GM19438 (cell line): ENCODE data around the gene GLOD4.
"Not testable (repeated sequence)": the region's sequence is repeated elsewhere in the genome, so short reads cannot be mapped to it uniquely, and the experiment has no call there.

Source experiments
- ATAC-seq: cut with Tn5 transposase; IDR thresholded peaks from one replicate; pipeline ENCODE4 v1.9.1; 2021; ENCODE audit warnings: low read depth; ENCODE audit not compliant: unreplicated experiment

Gene GLOD4

DNA sequence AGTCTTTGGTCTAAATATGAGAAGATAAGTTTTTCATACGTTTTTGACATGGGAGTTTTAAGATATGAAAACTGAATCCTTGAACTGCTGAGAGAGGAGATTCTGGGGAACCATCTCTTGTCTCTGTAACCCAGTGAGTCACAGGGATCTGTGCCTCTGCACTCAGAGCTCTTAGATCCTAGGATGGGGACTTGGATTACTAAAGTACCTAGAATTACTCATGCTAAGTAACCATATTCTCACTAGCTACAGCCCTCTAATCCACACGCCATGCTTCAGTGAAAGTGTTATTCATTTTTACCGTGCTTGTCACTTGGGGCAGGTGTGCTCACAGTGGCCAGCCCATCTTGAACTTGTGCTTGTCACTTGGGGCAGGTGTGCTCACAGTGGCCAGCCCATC, 2.1 kb upstream of the GLOD4 start:
- ATAC-seq: no peak

DNA sequence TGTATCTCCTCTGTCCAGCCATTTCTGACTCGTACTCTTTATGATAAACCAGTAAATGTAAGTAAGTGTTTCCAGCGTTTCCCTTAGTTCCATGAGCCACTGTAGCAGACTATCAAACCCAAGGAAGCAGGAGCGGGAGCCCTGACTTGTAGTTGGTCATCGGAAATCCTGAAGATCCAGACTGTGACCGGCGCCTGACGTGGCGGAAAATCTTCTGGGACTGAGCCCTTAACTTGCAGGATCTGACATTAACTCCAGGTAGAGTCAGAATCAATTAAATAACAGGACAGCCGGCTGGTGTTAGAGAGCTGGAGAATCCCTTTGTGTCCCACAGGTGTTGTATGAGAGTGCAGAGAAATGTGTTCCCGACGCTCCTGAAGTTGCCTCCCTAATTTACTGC, 4.0 kb downstream of the GLOD4 start:
- no peak for ATAC-seq

DNA sequence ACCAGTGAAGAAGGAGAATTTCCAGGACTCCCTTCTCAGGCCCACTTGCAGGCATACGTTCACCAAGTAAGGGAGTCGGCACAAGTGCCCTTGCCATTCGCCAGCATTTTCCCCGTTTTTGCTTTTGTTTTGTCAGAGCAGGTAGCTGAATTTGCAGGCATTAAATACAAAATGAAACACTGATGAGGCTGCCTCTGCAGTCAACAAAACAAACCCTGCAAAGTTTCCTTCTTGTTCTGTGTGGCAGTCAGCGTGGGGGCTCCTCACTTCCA, 7.8 kb downstream of the GLOD4 start:
- ATAC-seq: no peak

DNA sequence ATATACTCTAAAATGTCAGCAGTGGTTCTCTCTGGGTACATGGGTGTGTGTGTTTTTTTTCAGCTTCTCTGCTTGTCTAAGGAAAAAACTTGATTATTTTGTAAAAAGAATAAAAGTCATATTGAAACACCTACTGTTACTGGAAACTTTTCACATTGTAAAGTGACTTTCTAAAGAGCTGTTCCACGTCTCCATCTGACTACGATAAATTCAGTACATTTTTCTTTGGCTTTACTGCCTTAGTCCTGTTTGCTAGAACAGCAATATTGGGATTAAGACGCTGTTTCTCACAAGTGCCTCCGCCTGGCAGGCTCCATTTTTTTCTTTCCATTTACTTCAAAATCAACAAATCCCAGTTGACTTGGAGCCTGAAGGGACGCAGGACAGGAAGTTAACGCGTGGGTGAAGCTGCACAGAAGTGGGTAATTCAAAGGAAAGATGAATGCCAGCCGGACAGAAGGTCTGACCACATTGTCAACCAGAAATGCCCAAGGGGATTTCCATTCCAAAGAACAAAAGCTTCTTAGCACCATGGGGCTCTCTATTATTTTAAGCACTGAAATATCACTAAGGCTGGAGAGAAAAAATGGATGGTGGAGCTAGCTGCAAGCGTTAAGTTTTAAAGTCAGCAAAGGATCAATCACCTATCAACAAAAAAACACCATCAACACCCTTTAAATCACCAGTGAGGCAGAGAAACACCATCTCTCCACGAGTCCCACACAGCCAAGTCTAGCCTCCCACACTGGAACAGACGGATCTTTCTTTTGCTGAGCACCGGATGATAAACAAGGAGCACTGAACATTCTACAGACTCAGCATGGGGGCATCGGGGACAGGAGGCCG, 8.4 kb downstream of the GLOD4 start:
- ATAC-seq: no peak

DNA sequence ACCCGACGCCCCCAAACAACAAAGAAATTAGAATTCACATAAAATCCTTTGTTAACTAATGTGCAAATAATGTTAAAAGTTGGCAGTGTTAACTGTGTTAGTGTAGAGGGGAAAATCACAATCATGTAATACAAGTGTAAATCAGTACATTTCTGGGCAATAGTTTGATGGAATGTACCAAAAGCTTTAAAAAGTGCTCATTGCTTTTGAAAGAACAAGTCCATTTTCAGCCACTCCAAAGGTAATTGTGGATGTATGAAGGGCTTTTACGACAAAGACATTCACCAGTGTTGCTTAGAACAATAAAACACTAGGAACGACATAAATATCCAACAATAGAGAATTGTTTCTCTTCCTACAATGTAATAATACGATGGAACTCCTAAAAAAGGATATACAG, 9.1 kb downstream of the GLOD4 start:
- ATAC-seq: no peak

DNA sequence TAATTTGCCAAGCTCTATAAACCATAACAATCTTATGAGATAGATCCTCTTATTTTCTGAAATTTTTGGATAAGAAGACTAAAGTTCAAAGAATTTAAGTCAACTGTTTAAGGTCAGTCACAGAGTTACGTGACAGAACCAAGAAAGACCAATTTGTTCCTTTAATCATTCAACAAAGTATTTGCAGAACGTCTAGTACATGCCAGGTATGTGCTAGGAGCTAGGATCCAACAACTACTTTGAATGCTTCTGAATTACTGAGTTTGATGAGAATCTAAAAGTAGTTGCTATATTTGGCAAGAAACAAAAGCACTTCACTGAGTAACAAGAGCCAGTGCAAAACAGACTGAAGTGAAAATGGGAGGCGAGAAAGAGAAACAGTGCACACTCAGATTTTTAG, 15.0 kb downstream of the GLOD4 start:
- no peak for ATAC-seq

DNA sequence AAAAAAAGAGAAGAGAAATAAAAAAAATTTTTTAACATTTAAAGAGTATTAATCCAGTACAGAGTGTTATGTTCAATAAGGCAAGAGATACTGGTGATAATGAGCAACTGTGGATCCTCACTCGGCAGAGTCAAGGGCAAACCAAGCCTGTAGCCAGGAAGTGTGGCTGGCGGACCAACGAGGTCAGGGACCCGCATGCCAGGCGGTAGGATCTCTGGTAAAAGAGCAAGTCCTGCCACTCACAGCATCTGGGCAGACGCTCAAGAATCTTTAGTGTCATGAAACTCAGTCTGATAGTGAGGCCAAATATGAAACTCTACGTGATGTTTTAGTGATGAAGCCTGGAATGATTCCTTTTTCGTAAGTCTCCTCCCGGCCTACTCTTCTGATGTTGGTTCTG, 21.7 kb downstream of the GLOD4 start:
- ATAC-seq: no peak

DNA sequence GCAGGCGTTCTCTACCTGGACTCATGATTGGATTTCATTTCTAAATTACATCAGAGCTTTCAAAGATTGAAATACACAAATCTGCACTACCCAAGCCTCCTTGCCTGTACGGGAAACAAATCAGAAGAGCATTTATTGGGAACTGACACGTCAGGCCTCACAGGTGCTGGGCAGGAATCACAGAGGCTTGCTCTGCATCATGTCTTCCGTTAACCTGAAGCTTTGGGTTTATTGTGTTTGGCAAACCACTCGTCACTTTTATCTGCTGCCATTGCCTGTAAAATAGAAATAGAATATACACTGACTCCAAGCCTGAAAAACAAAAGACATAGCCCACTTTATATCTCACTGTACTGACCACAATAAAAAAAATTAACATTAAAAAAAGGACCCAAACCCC, 22.1 kb downstream of the GLOD4 start:
- no peak for ATAC-seq

DNA sequence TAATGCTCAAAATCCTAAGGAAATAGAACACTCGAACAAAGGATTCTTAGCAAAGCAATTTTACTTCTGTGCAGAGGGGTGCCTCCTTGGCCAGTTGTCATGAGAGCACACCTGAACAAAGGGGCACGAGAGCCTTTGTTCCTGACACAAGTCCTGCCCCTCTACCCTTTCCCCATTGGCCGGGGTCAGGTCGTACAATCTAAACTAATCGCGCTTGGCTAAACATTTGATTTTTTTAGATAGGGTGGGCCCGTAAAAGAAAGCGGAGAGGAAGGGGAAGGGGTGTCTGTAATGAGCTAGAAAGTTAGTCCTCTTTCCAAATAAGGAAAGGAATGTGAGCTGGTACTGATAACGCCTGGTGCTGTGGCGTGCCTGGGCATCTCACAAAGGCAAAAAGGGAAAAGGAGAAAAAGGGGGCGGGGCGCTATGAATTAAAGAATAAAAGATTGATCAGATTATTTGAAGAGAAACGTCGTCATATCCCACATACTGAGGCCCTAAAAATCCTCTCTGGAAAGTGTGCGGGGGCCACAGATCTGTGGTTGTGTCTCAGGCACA, 26.0 kb downstream of the GLOD4 start:
- not testable (repeated sequence) for ATAC-seq

DNA sequence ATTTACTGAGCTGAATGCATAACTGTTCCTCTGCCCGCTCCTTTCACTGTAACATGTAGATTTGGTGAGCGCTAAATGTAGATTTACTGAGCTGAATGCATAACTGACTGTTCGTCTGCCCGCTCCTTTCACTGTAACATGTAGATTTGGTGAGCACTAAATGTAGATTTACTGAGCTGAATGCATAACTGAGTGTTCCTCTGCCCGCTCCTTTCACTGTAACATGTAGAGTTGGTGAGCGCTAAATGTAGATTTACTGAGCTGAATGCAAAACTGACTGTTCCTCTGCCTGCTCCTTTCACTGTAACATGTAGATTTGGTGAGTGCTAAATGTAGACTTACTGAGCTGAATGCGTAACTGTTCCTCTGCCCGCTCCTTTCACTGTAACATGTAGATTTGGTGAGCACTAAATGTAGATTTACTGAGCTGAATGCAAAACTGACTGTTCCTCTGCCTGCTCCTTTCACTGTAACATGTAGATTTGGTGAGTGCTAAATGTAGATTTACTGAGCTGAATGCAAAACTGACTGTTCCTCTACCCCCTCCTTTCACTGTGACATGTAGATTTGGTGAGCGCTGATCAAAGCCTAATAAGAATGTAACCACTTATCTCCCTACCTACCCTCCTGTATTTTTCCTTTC, 26.6 kb downstream of the GLOD4 start:
- not testable (repeated sequence) for ATAC-seq

DNA sequence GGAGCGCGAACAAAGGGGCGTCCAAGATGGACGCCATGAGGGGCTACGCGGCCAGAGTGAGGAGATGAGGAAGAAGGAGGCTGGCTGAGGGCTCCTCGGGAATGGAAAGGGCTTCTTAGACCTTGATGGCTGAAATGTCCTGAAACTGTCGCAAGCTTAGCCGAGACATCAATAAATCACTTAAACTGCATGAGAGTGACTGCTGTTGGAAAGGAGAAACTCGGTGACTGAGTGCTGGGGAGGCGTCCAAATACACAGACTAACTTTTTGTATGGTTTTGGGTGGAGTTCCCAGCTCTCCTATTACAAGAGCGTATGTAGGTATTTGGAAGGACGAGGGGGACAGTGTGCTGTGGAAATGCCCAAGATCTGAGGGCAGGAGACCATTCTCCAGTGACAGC, 28.7 kb downstream of the GLOD4 start:
- ATAC-seq: no peak

DNA sequence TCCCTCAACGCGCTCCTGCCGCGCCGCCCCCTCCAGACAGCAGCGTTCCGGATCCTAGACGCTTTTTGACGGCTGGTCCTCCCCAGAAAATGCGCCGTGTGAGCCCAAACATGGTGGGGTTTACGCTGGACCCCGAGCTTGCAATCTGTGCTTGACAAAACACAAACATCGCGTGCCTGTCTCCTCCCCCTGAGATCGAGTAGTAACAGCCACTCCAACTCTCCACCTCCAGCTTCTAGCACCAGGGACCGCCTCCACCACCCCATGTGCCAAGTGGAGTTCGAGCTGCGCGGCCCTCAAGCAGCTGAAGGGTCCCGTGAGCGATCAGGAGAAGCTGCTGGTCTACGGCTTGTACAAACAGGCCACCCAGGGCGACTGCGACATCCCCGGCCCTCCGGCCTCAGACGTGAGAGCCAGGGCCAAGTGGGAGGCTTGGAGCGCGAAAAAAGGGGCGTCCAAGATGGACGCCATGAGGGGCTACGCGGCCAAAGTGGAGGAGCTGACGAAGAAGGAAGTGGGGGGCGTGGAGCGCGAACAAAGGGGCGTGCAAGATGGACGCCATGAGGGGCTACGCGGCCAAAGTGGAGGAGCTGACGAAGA, 29.4 kb downstream of the GLOD4 start:
- no peak for ATAC-seq

DNA sequence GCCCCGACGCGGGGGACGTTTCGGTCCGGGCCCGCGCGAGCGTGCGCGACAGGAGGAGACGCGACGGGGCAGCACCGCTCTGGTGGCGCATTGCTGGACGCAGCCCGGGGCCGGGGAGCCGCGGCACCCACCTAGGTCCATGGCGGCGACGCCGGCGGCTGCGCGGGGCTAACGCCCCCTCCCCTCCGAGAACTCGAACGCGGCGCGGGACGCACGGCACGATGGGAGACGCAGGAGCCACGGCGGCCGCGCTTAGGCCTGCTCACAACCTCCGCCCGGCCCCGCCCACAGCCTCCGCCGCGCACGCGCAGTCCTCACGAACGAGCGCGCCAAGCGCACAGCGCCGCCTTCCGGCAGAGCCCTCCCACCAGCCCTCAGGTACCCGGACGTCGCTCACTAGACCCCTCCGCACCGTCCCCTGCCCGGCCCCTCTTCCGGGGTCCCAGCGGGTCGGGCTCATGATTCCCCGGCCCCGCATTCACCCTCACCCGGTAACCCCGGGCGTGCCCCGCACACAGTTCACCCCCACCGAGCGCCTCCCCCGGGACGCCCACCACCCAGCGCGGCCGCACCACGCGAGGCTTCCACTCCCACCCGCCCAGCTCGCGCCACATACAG, 30.0 kb downstream of the GLOD4 start, which contains the start of gene GEMIN4:
GEMIN4 (minus strand) TSS at position 263 of the 618 bp plus-strand sequence; CDS start at position 141, 122 bp downstream.
- peak; percentile 79 for ATAC-seq

DNA sequence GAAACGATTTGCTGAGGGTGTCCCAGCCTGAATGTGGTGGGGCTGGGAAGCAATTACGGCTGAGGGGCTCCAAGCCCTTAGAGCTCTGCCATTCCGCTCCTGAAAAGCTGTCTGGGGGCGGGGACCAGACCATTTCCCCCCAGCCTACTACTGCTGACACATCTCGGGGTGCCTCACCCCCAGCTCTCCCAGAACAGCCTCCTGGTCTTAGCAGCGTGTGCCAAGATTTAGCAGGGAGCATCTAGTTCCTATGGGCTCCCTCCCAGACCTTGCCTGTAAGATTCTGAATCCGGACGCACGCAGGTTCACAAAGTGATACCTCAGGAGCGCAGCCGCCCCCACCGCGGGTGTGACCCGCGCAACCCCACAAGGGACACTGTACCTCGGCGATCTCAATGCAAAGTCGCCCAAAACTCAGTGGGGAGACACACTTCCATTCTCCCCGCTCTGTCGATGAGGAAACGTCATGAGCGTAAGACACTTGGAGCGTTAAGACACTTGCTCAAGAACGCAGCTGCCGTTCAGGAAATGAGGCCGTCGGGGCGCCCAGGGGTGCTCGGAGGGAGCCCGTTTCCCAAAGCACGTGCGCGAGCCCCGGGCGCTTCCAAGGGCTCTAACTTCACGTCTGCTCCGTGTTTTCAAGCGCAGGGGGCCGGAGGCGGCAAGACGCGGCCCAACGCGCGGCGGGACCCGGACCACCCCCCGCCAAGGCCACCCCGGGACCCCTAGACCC, 30.6 kb downstream of the GLOD4 start:
- peak; percentile 31 for ATAC-seq

DNA sequence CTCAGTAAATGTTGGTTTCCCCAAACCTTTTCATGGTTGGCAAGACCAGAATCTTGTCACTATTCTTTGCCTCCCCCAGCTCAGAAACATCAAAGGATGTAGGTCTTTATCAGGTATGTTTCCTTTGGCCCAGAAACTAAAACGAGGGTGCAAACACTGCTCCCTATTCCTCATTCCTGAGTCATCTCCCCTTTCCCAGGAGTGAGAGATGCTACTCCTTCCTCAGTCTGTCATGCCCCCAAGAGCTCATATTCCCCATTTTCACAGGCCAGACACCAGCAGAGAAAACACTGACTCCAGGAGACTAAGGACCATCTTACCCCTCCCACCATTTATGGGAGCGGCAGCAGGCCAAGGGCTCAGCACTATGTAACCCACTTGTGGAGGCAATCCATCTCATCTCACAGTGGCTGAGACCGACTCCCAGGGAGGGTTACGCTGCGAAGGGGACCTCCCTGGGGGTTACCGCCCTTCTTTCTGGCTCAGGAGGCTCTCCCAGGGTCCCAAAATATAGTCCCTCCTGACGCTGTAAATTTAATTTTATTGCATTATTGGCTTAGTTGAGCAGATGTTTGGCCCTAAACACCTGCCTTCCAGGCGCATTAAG, 31.5 kb downstream of the GLOD4 start:
- ATAC-seq: no peak

DNA sequence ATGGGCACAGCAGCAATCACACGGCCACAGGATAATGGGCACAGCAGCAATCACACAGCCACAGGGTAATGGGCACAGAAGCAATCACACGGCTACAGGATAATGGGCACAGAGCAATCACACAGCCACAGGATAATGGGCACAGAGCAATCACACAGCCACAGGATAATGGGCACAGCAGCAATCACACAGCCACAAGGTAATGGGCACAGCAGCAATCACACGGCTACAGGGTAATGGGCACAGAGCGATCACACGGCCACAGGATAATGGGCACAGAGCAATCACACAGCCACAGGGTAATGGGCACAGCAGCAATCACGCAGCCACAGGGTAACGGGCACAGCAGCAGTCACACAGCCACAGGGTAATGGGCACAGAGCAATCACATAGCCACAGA, 32.7 kb downstream of the GLOD4 start:
- ATAC-seq: not testable (repeated sequence)

DNA sequence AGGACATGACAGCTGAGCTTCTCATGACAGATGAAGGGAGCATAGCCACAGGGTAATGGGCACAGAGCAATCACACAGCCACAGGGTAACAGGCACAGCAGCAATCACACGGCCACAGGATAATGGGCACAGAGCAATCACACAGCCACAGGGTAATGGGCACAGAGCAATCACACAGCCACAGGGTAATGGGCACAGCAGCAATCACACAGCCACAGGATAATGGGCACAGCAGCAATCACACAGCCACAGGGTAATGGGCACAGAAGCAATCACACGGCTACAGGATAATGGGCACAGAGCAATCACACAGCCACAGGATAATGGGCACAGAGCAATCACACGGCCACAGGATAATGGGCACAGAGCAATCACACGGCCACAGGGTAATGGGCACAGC, 33.5 kb downstream of the GLOD4 start:
- ATAC-seq: not testable (repeated sequence)

DNA sequence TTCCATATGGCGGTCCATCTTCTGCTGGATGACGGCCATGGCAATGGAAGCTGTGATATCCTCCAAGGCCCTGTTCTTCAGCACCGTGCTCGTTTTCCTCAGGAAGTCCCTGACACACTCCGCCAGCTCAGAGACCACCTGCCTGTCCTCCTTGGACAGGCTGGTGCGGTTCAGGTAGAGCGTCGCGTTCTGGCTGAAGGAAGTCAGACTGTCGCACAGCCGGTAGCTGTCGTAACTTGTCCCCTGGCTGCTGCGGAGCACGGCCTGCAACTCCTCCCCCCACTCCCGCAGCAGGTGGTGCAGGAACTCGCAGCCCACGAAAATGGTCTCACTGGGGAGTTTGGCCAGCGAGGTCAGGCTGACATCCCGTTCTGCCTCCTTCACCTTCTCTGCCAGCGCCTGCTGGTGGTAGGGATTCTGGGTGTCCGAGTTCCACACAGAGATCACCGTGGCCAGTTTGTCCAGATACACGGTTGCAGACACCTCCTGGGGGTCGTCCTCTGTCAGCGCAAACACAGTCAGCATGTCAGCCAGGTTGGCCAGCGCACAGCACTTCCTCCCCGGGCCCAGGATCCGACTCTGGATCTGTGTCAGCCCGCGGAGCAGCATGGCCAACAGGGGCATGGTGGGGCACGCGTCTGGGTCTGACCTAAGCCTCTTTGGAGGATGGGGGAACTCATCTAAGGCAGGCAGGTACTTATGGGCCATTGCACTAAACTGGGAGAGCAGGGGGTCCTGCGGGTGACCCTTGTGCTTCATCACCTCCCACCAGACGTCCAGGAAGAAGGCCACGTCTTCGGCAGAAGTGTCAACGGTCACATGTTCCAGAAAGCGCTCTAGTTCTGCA, 35.1 kb downstream of the GLOD4 start:
- no peak for ATAC-seq

DNA sequence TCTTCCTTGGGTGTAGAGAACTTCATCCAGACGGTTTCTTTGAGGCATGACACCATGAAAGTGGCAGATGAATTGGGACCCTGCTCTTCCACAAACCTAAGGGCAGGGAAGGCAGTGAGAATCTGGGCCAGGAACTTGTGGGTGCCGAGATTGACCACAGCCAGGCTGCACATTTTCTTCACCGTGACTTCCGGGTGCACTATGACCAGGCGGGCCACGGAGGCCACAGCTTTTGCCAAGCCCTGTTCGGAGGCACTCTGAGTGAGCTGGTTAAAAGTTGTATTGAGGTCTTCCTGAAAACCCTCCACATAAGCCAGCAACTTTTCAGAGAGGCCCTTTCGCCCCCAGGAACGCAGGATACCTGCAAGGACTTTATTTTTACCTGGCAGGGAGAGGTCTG, 35.9 kb downstream of the GLOD4 start:
- no peak for ATAC-seq
